PC-9 (cell line): Measurements from ENCODE around the gene GMCL2.

Experiments used
- CTCF ChIP-seq: fragments of 200-600 bp; sonication (generic); conservative IDR thresholded peaks from 2 replicates; pipeline ENCODE4 v1.6.1; 2017; ENCODE audit warnings: mixed run types, antibody characterized with exemption, mild to moderate bottlenecking, moderate library complexity
- EZH2 ChIP-seq: fragments of 200-600 bp; sonication (generic); IDR thresholded peaks from 2 replicates; pipeline ENCODE4 v1.8.0; 2017; ENCODE audit warnings: antibody characterized with exemption, low read depth

GRCh38 chr5:178152491-178153444 is 34.4 kb downstream of the GMCL2 start:
- TF ChIP-seq CTCF (no peak), EZH2 (no peak)
